HepG2 (cell line): Measurements from ENCODE around the gene SIAH2. TPM values are rescaled to one million over a fixed set of nuclear protein-coding genes. Genes with fewer than 3 reads are reported as not detected.

Experiments
- GATAD1 ChIP-seq: IDR thresholded peaks from 2 replicates; pipeline ENCODE4 v1.6.1; 2016; ENCODE audit warnings: missing genetic modification reagents, missing compliant biosample characterization
- HOXA3 ChIP-seq: sonication (generic); formaldehyde crosslinking; IDR thresholded peaks from 2 replicates; pipeline ENCODE4 v1.5.0; 2020; ENCODE audit warnings: missing genetic modification reagents
- KDM3A ChIP-seq: IDR thresholded peaks from 2 replicates; pipeline ENCODE4 v1.6.1; 2018; ENCODE audit warnings: low read depth, missing compliant biosample characterization
- MTERF4 ChIP-seq: sonication (generic); formaldehyde crosslinking; IDR thresholded peaks from 2 replicates; pipeline ENCODE4 v1.8.0; 2023; ENCODE audit warnings: mild to moderate bottlenecking, missing genetic modification reagents
- NR2F6 ChIP-seq, 2 experiments: IDR thresholded peaks; 2 replicates each; pipeline ENCODE4 v1.6.1; 2016; ENCODE audit warnings: antibody characterized with exemption in 1 of 2, mild to moderate bottlenecking in 1 of 2
- ONECUT2 ChIP-seq: sonication (generic); formaldehyde crosslinking; IDR thresholded peaks from 2 replicates; pipeline ENCODE4 v1.4.0; 2020; ENCODE audit warnings: missing genetic modification reagents
- PRMT3 ChIP-seq: sonication (generic); formaldehyde crosslinking; IDR thresholded peaks from 2 replicates; pipeline ENCODE4 v1.8.1; 2022; ENCODE audit warnings: low read depth, mild to moderate bottlenecking, moderate library complexity, missing genetic modification reagents, borderline replicate concordance
- RAD51 ChIP-seq: fragments of 450-650 bp; IDR thresholded peaks from 2 replicates; pipeline ENCODE4 v1.6.1; 2016; ENCODE audit warnings: borderline replicate concordance
- TCF7L2 ChIP-seq: IDR thresholded peaks from 2 replicates; pipeline ENCODE4 v1.6.1; 2011; ENCODE audit warnings: mild to moderate bottlenecking, low read depth, low read length, moderate library complexity
- TEF ChIP-seq: sonication (generic); formaldehyde crosslinking; IDR thresholded peaks from 2 replicates; pipeline ENCODE4 v1.5.0; 2020; ENCODE audit warnings: missing genetic modification reagents
- ZNF121 ChIP-seq: sonication (generic); formaldehyde crosslinking; IDR thresholded peaks from 2 replicates; pipeline ENCODE4 v1.5.0; 2020; ENCODE audit warnings: mild to moderate bottlenecking, missing genetic modification reagents
- ZNF512 ChIP-seq: sonication (generic); formaldehyde crosslinking; IDR thresholded peaks from 2 replicates; pipeline ENCODE4 v1.4.0; 2020; ENCODE audit warnings: mild to moderate bottlenecking, missing genetic modification reagents
- ZNF644 ChIP-seq: IDR thresholded peaks from 2 replicates; pipeline ENCODE4 v1.6.1; 2016; ENCODE audit warnings: low read depth
- polyA plus RNA-seq, 8 experiments: library from polyadenylated mRNA; depleted of rRNA in 3 of 8; stranded (reverse) in 7 of 8; unstranded in 1 of 8; fragments of >200 nt; fragmentation: Illumina TruSeq in 4 of 8; extraction: Trizol in 4 of 8; gene quantifications; 2 replicates each; pipeline versions ENCODE4 v1.2.1 to v1.2.3, GENCODE V29; 2011 to 2016; ENCODE audit warnings: low read depth in 4 of 8, missing spikeins in 1 of 8, mixed read lengths in 1 of 8; ENCODE audit not compliant: insufficient read depth in 1 of 8
- total RNA-seq, 5 experiments: library from RNA; depleted of rRNA; stranded (reverse); fragments of >200 nt; fragmentation: Illumina TruSeq; extraction: Trizol; gene quantifications; 2 replicates each; pipeline ENCODE4 v1.2.3, GENCODE V29; 2016; ENCODE audit warnings: low read depth in 1 of 5
- TF ChIP-seq, protein P1 (sequence below): sonication (generic); formaldehyde crosslinking; IDR thresholded peaks from 2 replicates; pipeline ENCODE4 v1.4.0; 2020; ENCODE audit warnings: missing genetic modification reagents
- TF ChIP-seq, protein P2 (sequence below): sonication (generic); formaldehyde crosslinking; IDR thresholded peaks from 2 replicates; pipeline ENCODE4 v1.4.0; 2020; ENCODE audit warnings: missing genetic modification reagents, low read depth, mild to moderate bottlenecking, borderline replicate concordance

SIAH2 gene
- total and polyA plus RNA-seq, 2 of the 13 experiments (the other 11 are each of a cell fraction or from before 2014, with no cell fraction given) = 71.8 to 117 TPM

DNA sequence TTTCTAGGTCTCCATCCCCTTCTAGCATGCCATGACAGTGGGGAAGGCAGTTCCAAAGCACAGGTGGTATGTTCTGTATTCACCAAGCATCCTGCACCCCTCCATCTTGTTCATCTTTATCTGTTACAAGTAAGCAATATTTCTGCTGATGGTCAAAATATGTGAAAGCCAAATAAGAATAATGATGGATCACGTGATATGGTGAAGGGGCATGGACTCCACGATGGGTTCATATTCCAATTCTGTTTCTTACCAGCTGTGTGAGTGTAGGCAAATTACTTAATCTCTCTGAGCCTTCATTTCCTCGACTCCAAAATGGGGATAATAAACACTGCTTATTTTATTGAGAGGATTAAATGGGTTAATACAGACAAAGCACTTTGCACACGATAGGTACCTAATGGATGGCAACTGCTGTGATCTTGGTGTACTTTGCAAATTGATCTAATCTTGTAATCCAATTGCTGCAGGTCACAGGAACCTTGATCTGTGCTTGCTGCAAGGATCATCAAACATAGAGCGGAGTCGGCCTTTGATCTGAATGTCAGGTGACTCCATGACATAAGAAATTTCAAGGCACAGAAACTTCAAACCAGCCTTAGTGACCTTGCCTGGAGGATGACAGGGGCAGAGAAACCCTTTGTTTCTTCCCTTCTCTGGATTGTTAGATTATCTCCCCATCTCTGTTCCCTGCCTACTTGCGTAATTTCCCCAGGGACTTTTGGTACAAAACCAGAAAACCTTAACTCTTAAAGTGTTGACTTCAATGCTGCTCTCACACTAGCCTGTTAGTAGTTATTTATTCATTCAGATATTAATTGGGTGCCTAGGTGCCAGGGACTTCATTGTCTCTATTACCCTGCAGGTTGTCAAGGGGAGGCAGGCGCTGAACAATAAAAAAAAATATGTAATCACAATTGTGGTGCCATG, 25.8 kb downstream of the SIAH2 start (continued):
- TF ChIP-seq, protein P1, sequence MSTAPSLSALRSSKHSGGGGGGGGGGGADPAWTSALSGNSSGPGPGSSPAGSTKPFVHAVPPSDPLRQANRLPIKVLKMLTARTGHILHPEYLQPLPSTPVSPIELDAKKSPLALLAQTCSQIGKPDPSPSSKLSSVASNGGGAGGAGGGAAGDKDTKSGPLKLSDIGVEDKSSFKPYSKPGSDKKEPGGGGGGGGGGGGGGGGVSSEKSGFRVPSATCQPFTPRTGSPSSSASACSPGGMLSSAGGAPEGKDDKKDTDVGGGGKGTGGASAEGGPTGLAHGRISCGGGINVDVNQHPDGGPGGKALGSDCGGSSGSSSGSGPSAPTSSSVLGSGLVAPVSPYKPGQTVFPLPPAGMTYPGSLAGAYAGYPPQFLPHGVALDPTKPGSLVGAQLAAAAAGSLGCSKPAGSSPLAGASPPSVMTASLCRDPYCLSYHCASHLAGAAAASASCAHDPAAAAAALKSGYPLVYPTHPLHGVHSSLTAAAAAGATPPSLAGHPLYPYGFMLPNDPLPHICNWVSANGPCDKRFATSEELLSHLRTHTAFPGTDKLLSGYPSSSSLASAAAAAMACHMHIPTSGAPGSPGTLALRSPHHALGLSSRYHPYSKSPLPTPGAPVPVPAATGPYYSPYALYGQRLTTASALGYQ (CRISPR knock-in tag) = peak; percentile 95
- TF ChIP-seq GATAD1 (peak; percentile 78), HOXA3 (peak; percentile 76; the same call in 1 of the 2 replicates), KDM3A (peak; percentile 60; the same call in 1 of the 2 replicates), MTERF4 (CRISPR knock-in tag) (no peak), NR2F6 (IDR thresholded peaks at IDR 0.05) (peak; percentile 95), NR2F6 (CRISPR knock-in tag; IDR thresholded peaks at IDR 0.05) (peak; percentile 93), ZNF644 (CRISPR knock-in tag) (peak; percentile 36; the same call in 1 of the 2 replicates), ZNF121 (CRISPR knock-in tag) (no peak), TCF7L2 (peak; percentile 99), PRMT3 (CRISPR knock-in tag) (no peak), ZNF512 (CRISPR knock-in tag) (no peak), ONECUT2 (CRISPR knock-in tag) (peak; percentile 84), RAD51 (peak; percentile 93), TEF (CRISPR knock-in tag) (peak; percentile 79; the same call in 1 of the 2 replicates)
- TF ChIP-seq, protein P2, sequence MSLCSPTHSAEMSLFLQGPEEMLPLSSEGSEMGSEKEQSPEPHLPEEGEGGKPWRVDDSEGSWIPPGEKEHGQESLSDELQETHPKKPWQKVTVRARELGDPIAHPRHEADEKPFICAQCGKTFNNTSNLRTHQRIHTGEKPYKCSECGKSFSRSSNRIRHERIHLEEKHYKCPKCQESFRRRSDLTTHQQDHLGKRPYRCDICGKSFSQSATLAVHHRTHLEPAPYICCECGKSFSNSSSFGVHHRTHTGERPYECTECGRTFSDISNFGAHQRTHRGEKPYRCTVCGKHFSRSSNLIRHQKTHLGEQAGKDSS (CRISPR knock-in tag) = no peak; the same call in 1 of the 2 replicates
